Choroid plexus epithelial cell (primary cell): ENCODE measurements around the gene TPD52L1.

Experiments
- DNase-seq: peaks from one replicate; pipeline ENCODE4 v3.0.0-alpha.2; 2010; ENCODE audit warnings: low read depth
- H3K4me3 ChIP-seq: 2 replicates; pipeline ENCODE4 v1.5.1; 2011; ENCODE audit warnings: low read depth, mild to moderate bottlenecking, control low read depth, low read length, moderate library complexity
- TF ChIP-seq, protein P1 (sequence below): conservative IDR thresholded peaks from 2 replicates; pipeline ENCODE4 v1.5.1; 2011; ENCODE audit warnings: low read depth, mild to moderate bottlenecking, control low read depth, inconsistent platforms, low read length, moderate library complexity

TPD52L1 gene

GRCh38 chr6:125193208-125193607 lies 39.6 kb downstream of the TPD52L1 start:
- DNase-seq, result no peak
- H3K4me3 ChIP-seq, result no peak overlapping the region
- TF ChIP-seq, protein P1, sequence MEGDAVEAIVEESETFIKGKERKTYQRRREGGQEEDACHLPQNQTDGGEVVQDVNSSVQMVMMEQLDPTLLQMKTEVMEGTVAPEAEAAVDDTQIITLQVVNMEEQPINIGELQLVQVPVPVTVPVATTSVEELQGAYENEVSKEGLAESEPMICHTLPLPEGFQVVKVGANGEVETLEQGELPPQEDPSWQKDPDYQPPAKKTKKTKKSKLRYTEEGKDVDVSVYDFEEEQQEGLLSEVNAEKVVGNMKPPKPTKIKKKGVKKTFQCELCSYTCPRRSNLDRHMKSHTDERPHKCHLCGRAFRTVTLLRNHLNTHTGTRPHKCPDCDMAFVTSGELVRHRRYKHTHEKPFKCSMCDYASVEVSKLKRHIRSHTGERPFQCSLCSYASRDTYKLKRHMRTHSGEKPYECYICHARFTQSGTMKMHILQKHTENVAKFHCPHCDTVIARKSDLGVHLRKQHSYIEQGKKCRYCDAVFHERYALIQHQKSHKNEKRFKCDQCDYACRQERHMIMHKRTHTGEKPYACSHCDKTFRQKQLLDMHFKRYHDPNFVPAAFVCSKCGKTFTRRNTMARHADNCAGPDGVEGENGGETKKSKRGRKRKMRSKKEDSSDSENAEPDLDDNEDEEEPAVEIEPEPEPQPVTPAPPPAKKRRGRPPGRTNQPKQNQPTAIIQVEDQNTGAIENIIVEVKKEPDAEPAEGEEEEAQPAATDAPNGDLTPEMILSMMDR, result no peak

DNA sequence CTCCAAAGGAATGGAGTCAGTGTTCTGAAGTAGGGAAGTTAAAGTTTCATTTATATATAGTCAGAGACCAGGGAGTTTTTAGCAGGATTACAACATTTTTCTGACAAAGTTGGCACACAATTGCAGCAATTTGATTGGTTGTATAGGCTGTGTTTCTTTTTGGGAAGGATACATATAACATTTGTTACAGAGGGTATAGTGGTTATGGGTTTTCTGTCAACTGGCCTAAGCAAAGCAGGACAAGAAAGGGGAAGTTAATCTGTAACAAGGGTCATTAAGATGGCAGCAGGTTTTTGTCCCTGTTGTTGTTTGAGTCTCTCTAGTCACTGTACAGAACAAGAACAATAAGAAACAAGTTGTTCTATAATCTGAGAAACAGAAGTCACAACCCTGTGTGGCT lies 41.4 kb downstream of the TPD52L1 start:
- TF ChIP-seq, protein P1, result no peak
- DNase-seq, result no peak
- no peak overlapping the region for H3K4me3 ChIP-seq

- no peak overlapping the region for H3K4me3 ChIP-seq
- TF ChIP-seq, protein P1, result no peak
- no peak for DNase-seq
Measured at GRCh38 chr6:125195526-125195925, 42.0 kb downstream of the TPD52L1 start.

GRCh38 chr6:125196613-125197012 lies 43.0 kb downstream of the TPD52L1 start:
- no peak overlapping the region for H3K4me3 ChIP-seq
- TF ChIP-seq, protein P1, result no peak
- no peak for DNase-seq

- DNase-seq, result peak; percentile 74
- TF ChIP-seq, protein P1, result no peak
- no peak overlapping the region for H3K4me3 ChIP-seq
Measured at GRCh38 chr6:125197795-125198269, 44.3 kb downstream of the TPD52L1 start.

DNA sequence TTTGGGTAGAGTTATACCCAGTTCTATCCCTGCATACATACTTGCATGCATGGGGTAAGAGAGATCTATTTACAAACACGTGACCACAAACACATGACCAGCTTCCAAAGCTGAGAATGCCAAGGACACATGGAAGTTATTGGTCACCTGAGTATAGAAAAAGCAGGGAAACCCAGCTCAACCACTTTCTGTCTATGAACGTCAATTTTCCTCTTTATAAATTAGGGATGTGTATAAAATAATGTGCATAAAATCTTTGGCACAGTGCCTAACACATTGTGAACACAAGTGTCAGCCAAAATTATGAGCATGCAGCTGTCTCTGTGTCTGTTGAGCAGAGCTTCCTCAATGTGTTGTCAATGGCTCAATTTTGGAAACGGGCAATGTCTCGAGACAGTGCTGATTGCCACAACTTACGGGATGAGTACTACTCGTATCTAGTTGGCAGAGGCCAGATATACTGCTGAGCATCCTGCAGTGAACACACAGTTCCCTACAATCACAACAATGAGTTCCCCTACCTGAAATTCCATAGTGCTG lies 44.9 kb downstream of the TPD52L1 start:
- TF ChIP-seq, protein P1, result no peak
- no peak for DNase-seq
- H3K4me3 ChIP-seq, result no peak overlapping the region

- no peak overlapping the region for H3K4me3 ChIP-seq
- no peak for DNase-seq
- TF ChIP-seq, protein P1, result no peak
Measured at GRCh38 chr6:125200941-125201340, 47.4 kb downstream of the TPD52L1 start.
